ENCODE measurements around the gene PRR23E.

DNA sequence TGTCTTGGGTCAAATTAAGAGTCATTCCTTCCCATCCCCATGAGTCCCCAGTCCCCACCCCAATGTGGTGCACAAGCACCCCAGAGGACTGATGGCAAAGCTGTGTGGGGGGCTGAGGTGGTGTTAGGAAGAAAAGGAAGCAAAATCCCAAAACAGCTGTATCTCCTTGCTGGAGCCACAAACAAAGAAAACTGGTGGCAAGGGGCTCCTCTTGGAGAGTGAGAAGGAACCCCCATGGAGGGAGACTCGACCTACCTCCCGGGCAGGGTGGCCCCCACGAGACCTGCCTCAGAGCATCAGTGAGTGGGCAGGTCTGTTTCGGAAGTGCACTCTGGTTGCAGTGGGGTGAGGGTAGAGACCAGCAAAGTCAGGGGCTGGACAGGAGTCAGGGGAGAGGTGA lies 29.2 kb downstream of the PRR23E start:
- TF ChIP-seq POLR2AphosphoS5 (IDR thresholded peaks at IDR 0.05; ENCODE audit: low read depth): no peak
- TF ChIP-seq, protein P1, sequence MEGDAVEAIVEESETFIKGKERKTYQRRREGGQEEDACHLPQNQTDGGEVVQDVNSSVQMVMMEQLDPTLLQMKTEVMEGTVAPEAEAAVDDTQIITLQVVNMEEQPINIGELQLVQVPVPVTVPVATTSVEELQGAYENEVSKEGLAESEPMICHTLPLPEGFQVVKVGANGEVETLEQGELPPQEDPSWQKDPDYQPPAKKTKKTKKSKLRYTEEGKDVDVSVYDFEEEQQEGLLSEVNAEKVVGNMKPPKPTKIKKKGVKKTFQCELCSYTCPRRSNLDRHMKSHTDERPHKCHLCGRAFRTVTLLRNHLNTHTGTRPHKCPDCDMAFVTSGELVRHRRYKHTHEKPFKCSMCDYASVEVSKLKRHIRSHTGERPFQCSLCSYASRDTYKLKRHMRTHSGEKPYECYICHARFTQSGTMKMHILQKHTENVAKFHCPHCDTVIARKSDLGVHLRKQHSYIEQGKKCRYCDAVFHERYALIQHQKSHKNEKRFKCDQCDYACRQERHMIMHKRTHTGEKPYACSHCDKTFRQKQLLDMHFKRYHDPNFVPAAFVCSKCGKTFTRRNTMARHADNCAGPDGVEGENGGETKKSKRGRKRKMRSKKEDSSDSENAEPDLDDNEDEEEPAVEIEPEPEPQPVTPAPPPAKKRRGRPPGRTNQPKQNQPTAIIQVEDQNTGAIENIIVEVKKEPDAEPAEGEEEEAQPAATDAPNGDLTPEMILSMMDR (IDR thresholded peaks at IDR 0.05; ENCODE audit: insufficient read depth, low read length): no peak
